ENCODE results near the gene TMEM156.
"Not testable (repeated sequence)": the region's sequence is repeated elsewhere in the genome, so short reads cannot be mapped to it uniquely, and the experiment has no call there.

TMEM156 gene

DNA sequence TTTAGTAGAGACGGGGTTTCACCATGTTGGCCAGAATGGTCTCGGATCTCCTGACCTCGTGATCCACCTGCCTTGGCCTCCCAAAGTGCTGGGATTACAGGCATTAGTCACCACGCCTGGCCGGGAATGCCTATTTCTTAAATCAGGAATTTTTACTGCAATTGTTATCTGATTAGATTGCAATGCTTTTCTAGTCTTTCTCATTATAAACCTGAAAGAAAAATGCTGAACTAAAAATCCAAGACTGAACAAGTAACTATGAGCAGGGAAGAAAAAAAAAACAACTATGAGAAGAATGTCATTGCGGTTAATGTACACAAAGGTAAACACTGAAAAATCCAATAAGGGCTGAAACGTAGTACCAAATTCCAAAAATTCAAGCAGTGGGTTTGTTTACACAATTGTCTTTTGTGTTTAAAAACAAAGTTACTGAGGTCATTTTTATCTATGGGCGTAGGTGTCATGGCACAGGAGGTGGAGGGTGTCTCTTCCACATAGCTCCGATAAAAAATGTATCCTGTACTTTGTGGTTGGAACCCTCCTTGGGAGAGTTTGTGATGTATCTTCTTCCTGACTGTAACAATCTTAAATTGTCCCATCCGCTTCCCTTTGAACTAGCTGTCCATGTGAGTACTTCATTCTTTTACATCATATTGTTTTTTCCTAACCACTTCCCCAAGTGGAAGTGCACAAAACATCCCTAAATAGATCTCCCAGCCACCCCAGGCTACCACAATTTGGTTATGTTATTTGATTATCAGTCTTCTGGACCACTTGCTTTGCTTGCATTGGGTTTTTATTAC, 11.1 kb upstream of the TMEM156 start:
- no peak for DNase-seq

- no peak for DNase-seq
Observed at GRCh38 chr4:39042366-39042765, 10.2 kb upstream of the TMEM156 start.

GRCh38 chr4:39039108-39039507, 6.9 kb upstream of the TMEM156 start:
- no peak for DNase-seq

DNA sequence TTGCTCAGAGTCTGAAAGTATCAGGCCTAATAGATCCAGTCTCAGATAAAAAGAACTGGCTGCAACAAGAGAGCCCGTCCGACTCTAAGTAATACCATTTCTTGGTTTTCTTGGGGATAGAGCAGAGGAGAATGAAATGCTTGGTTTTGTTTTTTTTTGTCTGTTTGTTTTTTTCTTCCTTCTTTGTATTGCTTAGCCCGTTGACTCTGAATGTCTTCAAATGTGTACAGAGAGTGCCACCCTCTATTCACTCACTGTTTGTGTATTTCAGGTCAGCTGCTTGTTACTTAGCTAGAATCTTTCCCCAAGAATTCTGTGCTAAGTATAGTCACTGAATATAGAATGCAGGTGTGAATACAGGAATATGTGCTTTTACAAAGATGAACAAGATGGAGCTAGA, 5.7 kb upstream of the TMEM156 start:
- DNase-seq: no peak

GRCh38 chr4:39037491-39037825, 5.2 kb upstream of the TMEM156 start:
- DNase-seq: no peak

DNA sequence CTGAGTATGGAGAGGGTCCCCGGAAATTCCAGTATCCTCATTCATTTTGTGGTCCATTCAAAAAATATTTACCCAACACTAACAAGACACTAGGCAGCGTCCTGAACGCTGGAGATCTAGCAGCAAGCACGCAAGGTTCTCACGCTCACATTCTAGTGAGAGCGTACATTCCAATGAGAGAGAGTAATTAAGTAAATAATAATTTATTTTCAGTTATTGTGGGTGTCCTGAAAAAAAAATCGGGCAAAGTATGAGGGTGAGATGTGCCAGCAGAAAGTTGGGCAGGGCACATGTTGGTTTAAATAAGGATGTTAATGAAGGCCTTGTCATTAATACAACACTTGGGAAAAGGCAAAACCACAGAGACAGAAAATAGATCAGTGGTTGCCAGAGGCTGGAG, 4.0 kb upstream of the TMEM156 start:
- no peak for DNase-seq

- not testable (repeated sequence) for DNase-seq
Observed at GRCh38 chr4:39031590-39032020, 604 bp downstream of the TMEM156 start.

- DNase-seq: no peak
Observed at GRCh38 chr4:39030725-39031124, 1.5 kb downstream of the TMEM156 start.

DNA sequence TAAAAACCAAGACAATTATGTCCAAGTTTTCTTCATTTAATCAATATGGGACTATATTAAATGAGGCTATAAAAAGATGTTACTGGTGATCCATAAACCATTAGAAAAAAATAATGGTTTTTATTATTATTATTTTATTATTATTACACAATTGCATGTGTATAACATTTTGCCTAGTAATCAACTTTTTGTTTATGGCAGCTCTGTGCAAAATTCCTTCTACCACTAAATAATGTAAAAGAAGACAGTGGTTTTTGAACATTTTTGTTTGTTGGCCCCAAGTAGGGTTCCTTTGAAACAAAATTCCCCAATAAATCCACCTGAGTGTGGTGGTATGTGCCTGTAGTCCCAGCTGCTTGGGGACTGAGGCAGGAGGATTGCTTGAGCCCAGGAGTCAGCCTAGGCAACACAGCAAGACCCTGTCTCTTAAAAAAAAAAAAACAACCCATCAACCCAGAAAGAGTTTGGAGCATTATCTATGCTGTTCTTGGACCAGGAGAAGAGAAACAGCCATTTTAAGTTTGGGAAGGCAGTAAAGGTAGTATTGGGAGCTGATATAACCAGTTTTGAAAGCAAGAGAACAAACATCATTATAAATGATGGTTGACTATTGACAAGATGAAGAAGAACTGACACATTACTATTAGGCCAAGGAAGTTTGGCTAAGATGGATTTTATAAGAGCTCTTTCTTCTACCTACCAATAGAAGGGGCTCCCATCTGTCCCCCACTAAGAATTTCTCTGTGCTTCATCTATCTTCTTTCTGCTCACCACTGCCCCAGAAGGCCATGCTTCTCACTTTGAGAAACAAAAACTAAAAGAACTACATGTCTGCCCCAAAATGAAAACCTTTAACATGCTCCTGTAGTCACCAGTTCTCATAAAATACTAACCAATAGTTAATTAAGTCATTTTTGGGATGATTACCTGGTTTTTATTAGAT, 2.2 kb downstream of the TMEM156 start:
- no peak for DNase-seq

DNA sequence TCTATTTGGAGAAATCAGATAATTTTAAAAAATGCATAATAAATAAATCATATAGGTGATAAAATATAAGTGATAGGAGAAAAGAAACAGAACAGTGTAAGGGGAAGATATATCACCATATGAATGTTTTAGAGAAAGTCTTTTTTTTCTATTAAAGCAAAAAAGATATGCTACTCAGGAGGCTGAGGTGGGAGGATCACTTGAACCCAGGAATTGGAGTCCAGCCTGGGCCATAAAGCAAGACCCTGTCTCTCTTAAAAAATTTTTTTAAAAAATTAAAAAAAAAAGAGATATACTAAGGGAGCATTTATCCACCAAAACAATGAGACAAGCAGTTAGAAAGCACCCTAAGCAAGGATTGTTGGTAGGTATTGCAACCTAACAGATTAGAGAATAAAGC, 6.1 kb downstream of the TMEM156 start:
- DNase-seq: no peak

- no peak for DNase-seq
Observed at GRCh38 chr4:39025552-39026085, 6.6 kb downstream of the TMEM156 start.

- no peak for DNase-seq
Observed at GRCh38 chr4:39024311-39024865, 7.8 kb downstream of the TMEM156 start.

DNA sequence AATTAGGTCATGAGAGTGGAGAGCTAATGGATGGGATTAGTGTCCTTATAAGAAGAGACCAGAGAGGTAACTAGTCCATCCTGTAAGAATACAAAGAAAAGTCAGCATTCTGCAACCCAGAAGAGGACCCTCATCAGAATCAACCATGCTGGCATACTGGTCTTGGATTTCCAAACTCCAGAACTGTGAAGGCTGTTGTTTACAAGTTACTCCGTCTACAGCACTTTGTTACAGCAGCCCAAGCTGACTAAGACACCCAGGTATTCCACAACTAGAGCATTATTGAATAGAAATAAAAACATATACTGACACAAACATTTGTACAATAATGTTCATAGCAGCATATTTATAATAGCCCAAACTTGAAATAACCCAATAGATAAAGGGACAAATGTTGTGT, 9.2 kb downstream of the TMEM156 start:
- no peak for DNase-seq

GRCh38 chr4:39022241-39022640, 10.0 kb downstream of the TMEM156 start:
- no peak for DNase-seq

DNA sequence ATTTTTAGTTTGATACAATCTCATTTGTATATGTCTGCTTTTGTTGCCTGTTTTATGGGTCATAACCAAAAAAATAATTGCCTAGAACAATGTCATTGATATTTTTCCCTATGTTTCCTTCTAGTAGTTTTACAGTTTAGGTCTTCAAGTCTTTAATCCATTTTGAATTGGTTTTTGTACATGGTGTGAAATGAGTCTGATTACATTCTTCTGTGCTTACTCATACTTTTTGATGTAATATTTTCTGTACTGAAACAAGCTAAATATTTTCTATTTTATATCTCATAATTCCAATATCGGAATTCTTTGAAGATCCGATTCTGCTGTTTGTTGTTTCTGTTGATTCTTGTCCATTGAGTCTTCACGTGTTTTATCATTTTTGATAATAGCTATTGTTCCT, 10.6 kb downstream of the TMEM156 start:
- DNase-seq: no peak

DNA sequence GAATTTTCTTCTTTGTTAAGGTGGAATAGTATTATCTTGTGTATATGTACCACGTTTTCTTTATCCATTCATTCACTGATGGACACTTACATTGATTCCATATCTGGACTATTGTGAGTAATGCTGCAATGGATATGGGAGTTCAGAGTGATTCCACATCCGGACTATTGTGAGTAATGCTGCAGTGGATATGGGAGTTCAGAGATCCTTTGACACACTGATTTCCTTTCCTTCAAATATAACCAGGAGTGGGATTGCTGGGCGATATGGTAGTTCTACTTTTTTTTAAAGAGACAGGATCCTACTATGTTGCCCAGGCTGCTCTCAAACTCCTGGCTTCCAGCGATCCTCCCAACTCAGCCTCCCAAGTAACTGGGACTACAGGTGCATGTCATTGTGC, 12.1 kb downstream of the TMEM156 start:
- no peak for DNase-seq

- no peak for DNase-seq
Observed at GRCh38 chr4:39014028-39014427, 18.2 kb downstream of the TMEM156 start.

DNA sequence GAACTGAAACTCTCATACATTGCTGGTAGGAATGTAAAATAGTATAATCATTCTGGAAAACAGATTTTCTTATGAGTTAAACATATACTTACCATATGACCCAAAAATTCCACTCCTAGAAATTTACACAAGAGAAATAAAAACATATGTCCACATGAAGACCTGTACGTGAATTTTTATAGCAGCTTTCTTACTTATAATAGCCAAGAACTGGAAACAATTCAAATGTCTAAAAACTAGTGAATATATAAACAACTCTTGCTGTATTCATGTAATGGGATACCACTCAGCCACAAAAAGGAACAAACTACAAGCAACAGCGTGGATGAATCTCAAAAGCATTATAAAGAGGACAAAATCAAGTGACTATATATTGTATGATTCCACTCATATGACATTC, 27.5 kb downstream of the TMEM156 start:
- no peak for DNase-seq

DNA sequence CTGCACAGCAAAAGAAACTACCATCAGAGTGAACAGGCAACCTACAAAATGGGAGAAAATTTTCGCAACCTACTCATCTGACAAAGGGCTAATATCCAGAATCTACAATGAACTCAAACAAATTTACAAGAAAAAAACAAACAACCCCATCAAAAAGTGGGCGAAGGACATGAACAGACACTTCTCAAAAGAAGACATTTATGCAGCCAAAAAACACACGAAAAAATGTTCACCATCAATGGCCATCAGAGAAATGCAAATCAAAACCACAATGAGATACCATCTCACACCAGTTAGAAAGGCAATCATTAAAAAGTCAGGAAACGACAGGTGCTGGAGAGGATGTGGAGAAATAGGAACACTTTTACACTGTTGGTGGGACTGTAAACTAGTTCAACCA, 30.2 kb downstream of the TMEM156 start:
- not testable (repeated sequence) for DNase-seq

- DNase-seq: no peak
Observed at GRCh38 chr4:38995660-38996005, 36.6 kb downstream of the TMEM156 start.

- no peak for DNase-seq
Observed at GRCh38 chr4:38994135-38994534, 38.1 kb downstream of the TMEM156 start.

GRCh38 chr4:38993683-38994082, 38.5 kb downstream of the TMEM156 start:
- no peak for DNase-seq

DNA sequence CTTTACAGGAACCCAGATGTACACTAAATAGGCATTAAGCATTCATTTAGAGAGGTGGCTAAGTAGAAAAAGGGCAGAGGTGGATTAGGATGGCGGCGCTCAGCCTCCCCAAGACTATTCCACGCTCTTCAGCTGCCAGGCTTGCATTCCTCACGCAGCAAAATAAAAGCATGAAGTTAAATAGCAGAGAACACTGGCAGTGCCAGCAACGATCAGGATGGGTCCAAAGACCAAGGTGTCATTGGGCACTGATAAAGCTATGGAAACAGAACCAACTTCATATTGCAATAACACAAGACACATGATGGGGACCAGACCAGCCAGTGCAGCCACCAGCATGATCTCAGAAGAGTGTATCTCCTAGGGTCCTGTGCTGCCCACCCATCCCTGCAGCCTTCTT, 42.0 kb downstream of the TMEM156 start:
- no peak for DNase-seq

DNA sequence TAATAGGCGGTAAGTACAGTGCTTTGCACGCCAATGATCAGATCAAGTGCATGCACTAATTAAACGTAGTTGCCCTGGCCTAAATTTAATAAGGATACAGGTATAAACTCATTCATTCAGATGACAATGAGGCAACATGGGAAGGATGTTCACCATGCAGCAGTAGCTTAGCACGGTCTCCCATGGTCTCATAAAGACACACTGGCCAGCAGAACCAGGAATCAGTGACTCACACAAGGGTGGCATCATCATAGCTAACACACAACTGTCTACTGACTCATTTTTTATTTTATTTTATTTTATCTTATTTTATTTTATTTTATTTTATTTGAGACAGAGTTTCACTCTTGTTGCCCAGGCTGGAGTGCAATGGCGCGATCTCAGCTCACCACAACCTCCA, 42.7 kb downstream of the TMEM156 start:
- DNase-seq: no peak

Measured in NCI-H748 treated with DMSO at 0.1 percent for 48 hours (cell line).